Thyroid gland (tissue), 4 donors: ENCODE data around the gene LDLRAD3.

Experiments used
- POLR2A ChIP-seq, 2 donors: fragments of 450-650 bp; IDR thresholded peaks; one replicate each; pipeline ENCODE4 v1.6.1; 2017; ENCODE audit warnings: antibody characterized with exemption in 2 of 2, mild to moderate bottlenecking in 2 of 2, moderate library complexity in 1 of 2
- TF ChIP-seq, protein P1 (sequence below), 6 experiments: fragments of 200-600 bp in 3 of 6; fragments of 450-650 bp in 3 of 6; sonication (generic) in 3 of 6; IDR thresholded peaks; one replicate each; pipeline ENCODE4 v1.5.1; 2016 to 2019; ENCODE audit warnings: antibody characterized with exemption in 6 of 6, mild to moderate bottlenecking in 2 of 6, inconsistent platforms in 1 of 6, moderate library complexity in 1 of 6

DNA sequence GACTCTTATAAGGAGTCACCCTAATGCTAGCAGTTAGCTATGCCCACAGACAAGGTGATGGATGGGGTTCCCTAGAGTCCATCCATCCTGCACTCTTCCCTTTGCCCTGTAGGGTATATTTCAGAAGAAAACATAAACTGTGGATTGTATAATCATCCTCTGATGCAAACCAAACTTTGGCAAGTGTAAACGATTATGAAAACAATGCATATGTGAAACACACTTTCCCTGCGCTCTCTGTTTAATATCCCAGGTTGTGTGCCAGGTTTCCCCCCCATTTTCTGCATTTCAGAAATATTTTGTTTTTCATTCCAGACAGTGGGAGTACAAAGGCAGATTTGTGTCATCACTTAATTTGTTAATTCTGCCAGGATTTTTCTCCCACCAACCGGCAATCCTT is 110.0 kb downstream of the LDLRAD3 start:
- TF ChIP-seq POLR2A (IDR thresholded peaks at IDR 0.05), result no peak
- TF ChIP-seq, protein P1, sequence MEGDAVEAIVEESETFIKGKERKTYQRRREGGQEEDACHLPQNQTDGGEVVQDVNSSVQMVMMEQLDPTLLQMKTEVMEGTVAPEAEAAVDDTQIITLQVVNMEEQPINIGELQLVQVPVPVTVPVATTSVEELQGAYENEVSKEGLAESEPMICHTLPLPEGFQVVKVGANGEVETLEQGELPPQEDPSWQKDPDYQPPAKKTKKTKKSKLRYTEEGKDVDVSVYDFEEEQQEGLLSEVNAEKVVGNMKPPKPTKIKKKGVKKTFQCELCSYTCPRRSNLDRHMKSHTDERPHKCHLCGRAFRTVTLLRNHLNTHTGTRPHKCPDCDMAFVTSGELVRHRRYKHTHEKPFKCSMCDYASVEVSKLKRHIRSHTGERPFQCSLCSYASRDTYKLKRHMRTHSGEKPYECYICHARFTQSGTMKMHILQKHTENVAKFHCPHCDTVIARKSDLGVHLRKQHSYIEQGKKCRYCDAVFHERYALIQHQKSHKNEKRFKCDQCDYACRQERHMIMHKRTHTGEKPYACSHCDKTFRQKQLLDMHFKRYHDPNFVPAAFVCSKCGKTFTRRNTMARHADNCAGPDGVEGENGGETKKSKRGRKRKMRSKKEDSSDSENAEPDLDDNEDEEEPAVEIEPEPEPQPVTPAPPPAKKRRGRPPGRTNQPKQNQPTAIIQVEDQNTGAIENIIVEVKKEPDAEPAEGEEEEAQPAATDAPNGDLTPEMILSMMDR (IDR thresholded peaks at IDR 0.05), result no peak
